HEK293 (cell line): Measurements from ENCODE around the gene KCNC4.

Source experiments
- ATF2 ChIP-seq: fragments of 450-650 bp; formaldehyde crosslinking; IDR thresholded peaks from 2 replicates; pipeline ENCODE4 v1.5.1; 2016; ENCODE audit warnings: missing biosample characterization, missing genetic modification characterization, low read depth
- CTCF ChIP-seq: fragments of 450-650 bp; formaldehyde crosslinking; IDR thresholded peaks from 2 replicates; pipeline ENCODE4 v1.5.1; 2016; ENCODE audit warnings: missing biosample characterization, missing genetic modification characterization
- FEZF1 ChIP-seq: fragments of 450-650 bp; formaldehyde crosslinking; IDR thresholded peaks from 2 replicates; pipeline ENCODE4 v1.5.1; 2016; ENCODE audit warnings: missing biosample characterization, missing genetic modification characterization
- GLIS1 ChIP-seq: fragments of 450-650 bp; formaldehyde crosslinking; IDR thresholded peaks from 2 replicates; pipeline ENCODE4 v1.5.1; 2016; ENCODE audit warnings: missing biosample characterization, missing genetic modification characterization
- KLF16 ChIP-seq: fragments of 450-650 bp; formaldehyde crosslinking; IDR thresholded peaks from 2 replicates; pipeline ENCODE4 v1.5.1; 2017; ENCODE audit warnings: missing biosample characterization, missing genetic modification characterization
- PRDM1 ChIP-seq: fragments of 450-650 bp; formaldehyde crosslinking; IDR thresholded peaks from 2 replicates; pipeline ENCODE4; 2016; ENCODE audit warnings: missing biosample characterization, missing genetic modification characterization
- PRDM10 ChIP-seq: fragments of 450-650 bp; formaldehyde crosslinking; IDR thresholded peaks from 2 replicates; pipeline ENCODE4 v1.5.1; 2016; ENCODE audit warnings: missing biosample characterization, missing genetic modification characterization
- PRDM6 ChIP-seq: fragments of 450-650 bp; formaldehyde crosslinking; IDR thresholded peaks from 2 replicates; pipeline ENCODE4 v1.5.1; 2017; ENCODE audit warnings: missing biosample characterization, missing genetic modification characterization
- ZBTB17 ChIP-seq: fragments of 450-650 bp; formaldehyde crosslinking; IDR thresholded peaks from 2 replicates; pipeline ENCODE4 v1.5.1; 2016; ENCODE audit warnings: missing biosample characterization, missing genetic modification characterization
- ZBTB21 ChIP-seq: fragments of 450-650 bp; formaldehyde crosslinking; IDR thresholded peaks from 2 replicates; pipeline ENCODE4 v1.5.1; 2017; ENCODE audit warnings: missing biosample characterization, missing genetic modification characterization
- ZFHX2 ChIP-seq: fragments of 450-650 bp; formaldehyde crosslinking; conservative IDR thresholded peaks from 2 replicates; pipeline ENCODE4 v1.5.1; 2016; ENCODE audit warnings: missing biosample characterization, missing genetic modification characterization
- ZFP3 ChIP-seq: fragments of 450-650 bp; formaldehyde crosslinking; IDR thresholded peaks from 2 replicates; pipeline ENCODE4 v1.5.1; 2016; ENCODE audit warnings: low read depth, missing biosample characterization, missing genetic modification characterization
- ZNF2 ChIP-seq: fragments of 450-650 bp; formaldehyde crosslinking; IDR thresholded peaks from 2 replicates; pipeline ENCODE4 v1.5.1; 2016; ENCODE audit warnings: missing biosample characterization, missing genetic modification characterization
- ZNF24 ChIP-seq: fragments of 450-650 bp; formaldehyde crosslinking; IDR thresholded peaks from 2 replicates; pipeline ENCODE4 v1.5.1; 2016; ENCODE audit warnings: missing biosample characterization, missing genetic modification characterization
- ZNF266 ChIP-seq: fragments of 450-650 bp; formaldehyde crosslinking; IDR thresholded peaks from 2 replicates; pipeline ENCODE4 v1.5.1; 2016; ENCODE audit warnings: missing biosample characterization, missing genetic modification characterization, low read depth
- ZNF335 ChIP-seq: fragments of 450-650 bp; formaldehyde crosslinking; conservative IDR thresholded peaks from 2 replicates; pipeline ENCODE4 v1.5.1; 2016; ENCODE audit warnings: missing biosample characterization, missing genetic modification characterization
- ZNF362 ChIP-seq: fragments of 450-650 bp; formaldehyde crosslinking; IDR thresholded peaks from 2 replicates; pipeline ENCODE4 v1.5.1; 2016; ENCODE audit warnings: missing biosample characterization, missing genetic modification characterization
- ZNF449 ChIP-seq: fragments of 450-650 bp; formaldehyde crosslinking; IDR thresholded peaks from 2 replicates; pipeline ENCODE4 v1.5.1; 2017; ENCODE audit warnings: missing biosample characterization, mild to moderate bottlenecking, missing genetic modification characterization, moderate library complexity
- ZNF558 ChIP-seq: fragments of 450-650 bp; formaldehyde crosslinking; IDR thresholded peaks from 2 replicates; pipeline ENCODE4 v1.5.1; 2016; ENCODE audit warnings: missing biosample characterization, missing genetic modification characterization
- ZNF580 ChIP-seq: fragments of 450-650 bp; formaldehyde crosslinking; IDR thresholded peaks from 2 replicates; pipeline ENCODE4 v1.5.1; 2016; ENCODE audit warnings: missing biosample characterization, missing genetic modification characterization
- ZNF629 ChIP-seq: fragments of 450-650 bp; formaldehyde crosslinking; IDR thresholded peaks from 2 replicates; pipeline ENCODE4 v1.5.1; 2017; ENCODE audit warnings: missing biosample characterization, missing genetic modification characterization
- ZNF692 ChIP-seq: fragments of 450-650 bp; formaldehyde crosslinking; IDR thresholded peaks from 2 replicates; pipeline ENCODE4 v1.5.1; 2016; ENCODE audit warnings: missing biosample characterization, missing genetic modification characterization
- ZNF785 ChIP-seq: fragments of 450-650 bp; formaldehyde crosslinking; IDR thresholded peaks from 2 replicates; pipeline ENCODE4 v1.5.1; 2016; ENCODE audit warnings: missing biosample characterization, missing genetic modification characterization

KCNC4 gene

GRCh38 chr1:110235834-110236682 lies 25.9 kb downstream of the KCNC4 start (continued):
- peak; percentile 84 for TF ChIP-seq ATF2 (tag by site-specific recombination)
- TF ChIP-seq ZNF335 = peak; percentile 38; the same call in 1 of the 2 replicates
- peak; percentile 82 for TF ChIP-seq PRDM10 (tag by site-specific recombination)
- TF ChIP-seq ZNF580 (tag by site-specific recombination) = 0 out of 2 replicates have a peak, but pooled peaks have one; percentile 24
- TF ChIP-seq ZNF266 = peak; percentile 6; the same call in 1 of the 2 replicates
- TF ChIP-seq ZBTB17 = 0 out of 2 replicates have a peak, but pooled peaks have one; percentile 24
- peak; percentile 92 for TF ChIP-seq ZNF629 (tag by site-specific recombination)
- no peak; the same call in 1 of the 2 replicates for TF ChIP-seq PRDM6
- TF ChIP-seq ZNF449 (tag by site-specific recombination) = no peak
- TF ChIP-seq ZNF692 (tag by site-specific recombination) = peak; percentile 40; the same call in 1 of the 2 replicates
- peak; percentile 57; the same call in 1 of the 2 replicates for TF ChIP-seq ZFP3
- peak; percentile 49; the same call in 1 of the 2 replicates for TF ChIP-seq GLIS1 (tag by site-specific recombination)
- no peak for TF ChIP-seq ZNF362 (tag by site-specific recombination)
- TF ChIP-seq ZBTB21 (tag by site-specific recombination) = peak; percentile 87
- peak; percentile 65 for TF ChIP-seq FEZF1 (tag by site-specific recombination)
- no peak for TF ChIP-seq CTCF (tag by site-specific recombination)
- 0 out of 2 replicates have a peak, but pooled peaks have one; percentile 32 for TF ChIP-seq KLF16
- peak; percentile 71 for TF ChIP-seq ZFHX2
- TF ChIP-seq ZNF558 (tag by site-specific recombination) = 0 out of 2 replicates have a peak, but pooled peaks have one; percentile 21
- TF ChIP-seq ZNF2 (tag by site-specific recombination) = peak; percentile 36; the same call in 1 of the 2 replicates
- TF ChIP-seq ZNF24 (tag by site-specific recombination) = 0 out of 2 replicates have a peak, but pooled peaks have one; percentile 18
- TF ChIP-seq ZNF785 (tag by site-specific recombination) = no peak
- peak; percentile 23; the same call in 1 of the 2 replicates for TF ChIP-seq PRDM1 (tag by site-specific recombination)
- TF ChIP-seq, all 188 proteins: peak for 33
